GM18858 (cell line): ENCODE results near the gene CRACR2B.

Source experiments
- ATAC-seq: cut with Tn5 transposase; IDR thresholded peaks from one replicate; pipeline ENCODE4 v1.9.1; 2021; ENCODE audit not compliant: unreplicated experiment

The CRACR2B gene

GRCh38 chr11:865462-866430 is 38.0 kb downstream of the CRACR2B start:
- ATAC-seq = no peak

DNA sequence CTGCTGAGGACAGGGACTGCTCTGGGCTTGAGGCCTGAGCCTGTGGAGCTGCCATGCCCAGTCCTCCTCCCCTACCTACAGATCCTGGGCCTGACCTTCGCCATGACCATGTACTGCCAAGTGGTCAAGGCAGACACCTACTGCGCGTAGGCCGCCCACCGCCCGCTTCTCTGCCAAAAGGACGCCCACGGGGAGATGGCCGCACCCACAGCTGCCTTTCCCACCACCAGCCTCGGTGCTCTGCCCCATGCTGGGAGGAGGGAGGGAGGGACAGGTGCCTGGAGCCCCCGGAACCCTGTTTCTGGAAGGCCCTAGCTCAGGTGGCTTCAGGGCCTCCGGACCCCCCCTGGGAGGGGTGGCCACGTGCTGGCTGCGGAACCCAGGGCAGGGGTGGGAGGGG is 38.8 kb downstream of the CRACR2B start:
- no peak for ATAC-seq

DNA sequence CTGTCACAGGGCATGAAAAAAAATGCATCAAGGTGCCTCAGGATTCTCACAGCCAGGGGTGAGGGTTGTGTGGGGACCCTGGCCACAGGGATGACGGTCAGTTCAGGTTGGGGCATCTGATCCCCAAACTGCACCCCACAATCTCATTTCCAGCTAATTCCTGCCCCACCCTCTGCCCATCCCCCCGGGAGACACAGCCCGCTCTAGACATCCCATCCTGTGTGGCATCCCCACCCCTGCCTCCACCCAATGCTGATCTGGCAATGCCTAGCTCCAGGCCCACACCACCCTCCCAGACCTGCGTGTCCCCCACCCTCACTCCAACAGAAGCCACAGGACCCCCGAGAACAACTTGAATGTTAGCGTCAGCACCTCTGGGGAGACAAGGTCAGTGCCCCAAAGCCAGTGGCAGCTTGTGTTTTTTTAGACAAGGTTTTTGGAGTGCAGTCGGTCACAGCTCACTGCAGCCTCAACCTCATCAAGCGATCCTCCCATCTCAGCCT is 40.2 kb downstream of the CRACR2B start:
- ATAC-seq = no peak

DNA sequence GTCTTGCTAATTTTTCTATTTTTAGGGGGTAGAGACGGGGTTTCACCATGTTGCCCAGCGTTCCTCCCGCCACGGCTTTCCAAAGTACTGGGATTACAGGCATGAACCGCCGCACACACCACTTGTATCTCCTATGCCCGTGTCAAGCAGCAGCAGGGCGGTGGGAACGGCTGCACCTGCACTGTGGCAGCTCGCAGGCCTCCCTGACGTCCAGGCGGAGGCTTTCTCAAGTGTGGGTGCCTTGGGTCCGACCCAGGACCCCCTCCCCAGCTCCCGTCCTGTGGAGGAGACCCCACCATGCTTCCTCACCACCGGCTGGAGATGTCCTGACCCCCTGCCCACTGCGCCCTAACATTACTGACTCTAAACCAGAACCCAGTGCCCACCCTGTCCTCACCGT is 40.7 kb downstream of the CRACR2B start:
- ATAC-seq = no peak

DNA sequence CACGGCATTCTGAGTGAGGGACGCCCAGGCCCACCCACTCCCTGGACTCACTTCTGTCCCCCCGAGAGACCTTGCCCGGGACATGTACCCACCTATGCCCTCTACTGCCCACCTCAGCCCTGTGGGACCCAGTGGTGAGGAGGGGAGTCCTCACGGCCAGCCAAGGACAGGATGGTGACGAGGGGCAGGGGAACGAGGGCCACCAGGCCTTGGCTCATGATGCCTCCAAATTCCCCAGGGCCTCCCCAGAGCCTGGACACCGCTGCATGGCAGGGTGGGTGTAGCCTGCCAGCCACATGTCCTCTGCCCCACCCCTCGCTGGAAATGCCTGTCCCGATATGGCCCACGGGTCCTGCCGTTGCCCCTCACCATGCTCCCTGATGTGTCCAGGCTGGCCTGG is 41.1 kb downstream of the CRACR2B start:
- ATAC-seq = no peak

DNA sequence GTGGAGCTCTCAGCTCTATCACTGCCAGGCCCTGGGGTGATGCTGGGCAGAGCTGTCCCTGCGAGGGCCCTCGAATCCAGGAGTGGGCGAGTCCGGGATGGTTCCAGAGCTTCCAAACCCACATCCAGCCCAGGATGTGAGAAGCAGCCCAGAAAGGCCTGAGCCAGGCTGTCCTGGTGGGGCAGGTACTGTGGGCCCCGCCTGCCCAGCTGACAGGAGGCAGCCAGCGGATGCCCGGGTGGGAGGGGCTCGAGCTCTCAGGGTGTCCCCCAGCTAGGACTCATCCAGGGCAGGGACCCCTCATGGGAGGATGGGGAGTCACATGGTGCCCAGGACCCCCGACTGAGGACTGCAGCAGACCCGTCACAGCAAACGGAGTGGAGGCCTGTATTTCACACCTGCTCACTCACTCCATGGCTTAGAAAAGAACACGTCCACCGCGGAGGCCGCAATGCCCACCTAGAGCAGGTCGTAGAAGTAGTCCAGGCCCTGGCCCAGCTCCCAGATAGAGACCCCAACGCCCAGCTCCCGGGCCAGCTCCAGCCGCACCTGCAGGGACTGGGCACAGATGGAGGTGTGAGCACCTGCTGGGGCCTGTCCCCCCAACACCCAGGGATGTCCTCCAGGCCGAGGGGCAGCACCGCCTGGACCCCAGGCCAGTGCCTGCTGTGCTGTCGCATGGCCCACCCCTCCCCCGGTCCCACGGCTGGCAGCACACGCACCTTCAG is 41.8 kb downstream of the CRACR2B start:
- ATAC-seq = no peak

- no peak for ATAC-seq
Observed at GRCh38 chr11:870127-870413, 42.4 kb downstream of the CRACR2B start.

- no peak for ATAC-seq
Observed at GRCh38 chr11:870418-870817, 42.7 kb downstream of the CRACR2B start.

GRCh38 chr11:871472-871871 is 43.8 kb downstream of the CRACR2B start:
- ATAC-seq = no peak

DNA sequence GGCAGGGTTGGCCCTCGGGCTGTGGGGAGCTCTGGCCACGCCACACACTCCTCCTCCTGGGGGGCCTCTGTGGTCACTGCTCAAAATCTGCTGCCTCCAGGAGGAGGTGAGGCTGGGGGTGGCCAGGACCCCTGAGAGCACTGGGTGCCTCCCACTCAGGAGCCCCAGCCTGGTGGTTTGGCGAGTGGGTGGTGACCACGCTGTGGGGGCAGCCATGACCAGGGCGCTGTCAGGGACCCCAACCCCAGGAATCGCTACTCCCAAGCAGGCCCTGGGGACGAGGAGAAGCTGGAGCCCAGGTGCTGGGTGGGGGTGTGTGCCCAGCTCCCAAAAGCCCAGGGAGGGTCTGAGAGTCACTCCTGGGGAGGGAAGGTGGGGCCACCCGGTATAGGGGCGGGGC is 45.1 kb downstream of the CRACR2B start:
- no peak for ATAC-seq

GRCh38 chr11:873706-874105 is 46.0 kb downstream of the CRACR2B start:
- no peak for ATAC-seq

GRCh38 chr11:875203-875602 is 47.5 kb downstream of the CRACR2B start:
- ATAC-seq = no peak

DNA sequence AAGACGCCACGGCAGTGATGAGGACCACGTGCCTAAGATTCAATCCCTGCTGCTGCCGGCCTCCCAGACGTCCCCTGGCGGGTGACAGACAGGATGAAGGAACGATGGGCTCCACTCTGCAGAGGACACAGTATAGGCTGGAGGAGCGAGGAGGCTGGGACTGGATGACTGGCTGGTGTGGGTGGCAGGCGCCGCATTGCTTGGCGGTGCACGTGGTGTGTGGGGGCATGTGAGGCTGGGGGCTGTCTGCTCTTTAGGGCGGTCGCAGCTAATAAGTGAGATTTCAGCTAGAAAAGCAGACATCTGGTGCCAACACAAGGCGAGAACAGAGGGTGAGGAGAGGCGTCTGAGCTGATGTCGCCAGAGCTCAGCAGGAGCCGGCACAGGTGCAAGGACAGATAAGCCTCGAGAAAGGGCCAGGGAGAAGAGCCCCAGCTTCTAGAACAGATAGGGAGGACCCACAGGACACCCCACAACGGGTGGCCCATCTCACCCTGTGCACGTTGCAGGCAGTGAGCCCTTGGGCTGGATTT is 48.1 kb downstream of the CRACR2B start:
- no peak for ATAC-seq

DNA sequence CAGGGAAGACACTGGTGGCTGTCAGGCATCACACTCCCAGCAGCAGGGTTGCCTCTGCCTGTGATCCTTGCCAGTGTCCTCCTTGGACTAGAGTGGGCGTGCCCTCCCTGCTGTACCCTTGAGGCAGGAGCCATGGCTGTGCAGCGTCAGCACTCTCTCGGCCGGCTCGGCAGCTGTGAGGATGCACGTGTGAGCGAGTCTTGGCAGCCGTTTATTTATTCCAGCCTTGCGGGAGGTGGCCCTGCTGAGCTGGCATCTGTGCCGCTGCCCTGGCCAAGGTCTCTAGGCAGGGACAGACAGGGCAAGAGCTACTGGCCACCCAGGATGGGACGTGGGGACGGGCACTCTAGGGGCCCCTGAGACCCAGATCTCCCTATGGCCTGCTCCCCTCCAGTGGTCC is 48.8 kb downstream of the CRACR2B start:
- ATAC-seq = no peak

DNA sequence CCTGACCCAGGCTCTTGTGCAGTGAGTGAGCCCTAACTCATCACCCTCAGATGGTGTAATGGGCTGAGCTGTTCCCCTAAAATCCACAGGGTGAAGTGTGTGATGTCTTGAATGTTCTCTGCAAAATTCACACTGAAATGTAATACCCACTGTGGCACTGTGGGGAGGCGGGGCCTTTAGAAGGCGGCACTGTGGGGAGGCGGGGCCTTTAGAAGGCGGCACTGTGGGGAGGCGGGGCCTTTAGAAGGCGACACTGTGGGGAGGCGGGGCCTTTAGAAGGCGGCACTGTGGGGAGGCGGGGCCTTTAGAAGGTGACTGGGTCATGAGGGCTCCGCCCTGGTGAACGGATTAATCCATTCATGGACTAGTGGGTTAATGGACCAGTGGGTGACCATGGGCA is 49.8 kb downstream of the CRACR2B start:
- ATAC-seq = no peak

GRCh38 chr11:880447-880846 is 52.7 kb downstream of the CRACR2B start:
- ATAC-seq = no peak
